Testis (tissue), 3 donors: ENCODE data around the gene IMMP2L. TPM values are rescaled to one million over a fixed set of nuclear protein-coding genes. Genes with fewer than 3 reads are reported as not detected.

Source experiments
- DNase-seq: peaks from one replicate; pipeline ENCODE4 v3.0.0-alpha.2; 2019
- H3K27ac ChIP-seq, 2 donors: fragments of 200-600 bp; sonication (generic); one replicate each; pipeline ENCODE4 v1.5.1; 2019
- H3K27me3 ChIP-seq: fragments of 200-600 bp; sonication (generic); one replicate; pipeline ENCODE4 v1.5.1; 2019
- H3K36me3 ChIP-seq: fragments of 200-600 bp; sonication (generic); one replicate; pipeline ENCODE4 v1.5.1; 2017; ENCODE audit warnings: low read depth; ENCODE audit errors: missing control alignments
- H3K4me1 ChIP-seq: fragments of 200-600 bp; sonication (generic); one replicate; pipeline ENCODE4 v1.5.1; 2019
- H3K4me3 ChIP-seq, 2 donors: fragments of 200-600 bp; sonication (generic); one replicate each; pipeline ENCODE4 v1.5.1; 2017 to 2019
- H3K9me3 ChIP-seq: fragments of 200-600 bp; sonication (generic); one replicate; pipeline ENCODE4 v1.5.1; 2017
- POLR2A ChIP-seq: fragments of 450-650 bp; IDR thresholded peaks from one replicate; pipeline ENCODE4 v1.6.1; 2017; ENCODE audit warnings: antibody characterized with exemption, mild to moderate bottlenecking, moderate library complexity
- WGBS, 2 donors: methylation state at CpG; one replicate each; pipeline ENCODE4 v1.1.5; 2018; 5-methylcytosine and 5-hydroxymethylcytosine counted together
- intact Hi-C: fragments of 100-400 bp; cut with DNase I; formaldehyde crosslinking; loops from one replicate; pipeline ENCODE4 v1.15.1; 2023; ENCODE audit warnings: low total_unique reads
- polyA plus RNA-seq: library from polyadenylated mRNA; stranded (reverse); fragments of 350-450 nt; fragmentation: Illumina TruSeq; extraction: RNeasy Lipid Tissue Mini Kit (QIAGEN cat#74804); gene quantifications from one replicate; pipeline ENCODE4 v1.2.3, GENCODE V29; 2014; ENCODE audit warnings: low read depth, low replicate concordance; ENCODE audit not compliant: insufficient read depth
- total RNA-seq, 2 donors: library from RNA; depleted of rRNA; stranded (reverse); fragments of >200 nt; gene quantifications; one replicate each; pipeline ENCODE4 v1.2.3, GENCODE V29; 2016
- TF ChIP-seq, protein P1 (sequence below), 3 experiments: fragments of 450-650 bp in 2 of 3; fragments of 200-600 bp in 1 of 3; sonication (generic) in 1 of 3; IDR thresholded peaks; one replicate each; pipeline ENCODE4 v1.5.1; 2016 to 2019; ENCODE audit warnings: antibody characterized with exemption in 3 of 3, mild to moderate bottlenecking in 2 of 3, moderate library complexity in 1 of 3

IMMP2L gene
- total and polyA plus RNA-seq, 3 donors from 2014 or later, result 10.7 to 12.4 (median 11.2) TPM

DNA sequence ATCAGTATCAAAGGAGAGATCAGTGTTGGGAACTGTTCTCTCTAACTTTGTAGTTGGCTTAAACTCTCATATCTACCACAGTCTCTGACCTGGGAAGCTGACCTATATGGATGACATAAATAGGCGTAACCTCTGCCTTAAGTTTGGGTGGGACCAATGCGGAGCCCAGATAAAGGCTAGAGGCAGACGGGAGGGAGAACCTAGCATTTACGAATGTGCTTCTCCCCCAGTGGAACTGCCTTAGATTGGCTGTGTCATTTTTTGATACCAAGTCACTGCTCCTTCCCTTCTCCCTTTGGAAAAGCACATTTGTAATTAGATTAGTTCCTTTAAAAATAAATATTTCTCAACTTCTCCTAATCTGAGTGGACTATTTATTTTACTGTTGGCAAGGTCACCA is 495.0 kb downstream of the IMMP2L start:
- no peaks in the 10 kb centered on the region for H3K4me1 ChIP-seq
- 81 to 88% methylated on average over 4 of the region's 4 CpGs for WGBS, 2 donors

DNA sequence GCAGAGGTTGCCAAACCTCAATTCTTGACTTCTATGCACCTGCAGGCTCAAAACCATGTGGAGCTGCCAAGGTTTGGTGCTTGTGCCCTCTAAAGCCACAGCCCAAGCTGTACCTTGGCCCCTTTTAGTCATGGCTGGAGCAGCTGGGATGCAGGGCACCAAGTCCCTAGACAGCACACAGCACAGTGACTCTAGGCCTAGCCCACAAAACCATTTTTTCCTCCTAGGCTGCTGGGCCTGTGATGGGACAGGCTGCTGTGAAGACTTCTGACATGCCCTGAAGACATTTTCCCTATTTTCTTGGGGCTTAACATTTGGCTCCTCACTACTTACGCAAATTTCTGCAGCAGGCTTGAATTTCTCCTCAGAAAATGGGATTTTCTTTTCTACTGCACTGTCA is 499.1 kb downstream of the IMMP2L start:
- TF ChIP-seq, protein P1, sequence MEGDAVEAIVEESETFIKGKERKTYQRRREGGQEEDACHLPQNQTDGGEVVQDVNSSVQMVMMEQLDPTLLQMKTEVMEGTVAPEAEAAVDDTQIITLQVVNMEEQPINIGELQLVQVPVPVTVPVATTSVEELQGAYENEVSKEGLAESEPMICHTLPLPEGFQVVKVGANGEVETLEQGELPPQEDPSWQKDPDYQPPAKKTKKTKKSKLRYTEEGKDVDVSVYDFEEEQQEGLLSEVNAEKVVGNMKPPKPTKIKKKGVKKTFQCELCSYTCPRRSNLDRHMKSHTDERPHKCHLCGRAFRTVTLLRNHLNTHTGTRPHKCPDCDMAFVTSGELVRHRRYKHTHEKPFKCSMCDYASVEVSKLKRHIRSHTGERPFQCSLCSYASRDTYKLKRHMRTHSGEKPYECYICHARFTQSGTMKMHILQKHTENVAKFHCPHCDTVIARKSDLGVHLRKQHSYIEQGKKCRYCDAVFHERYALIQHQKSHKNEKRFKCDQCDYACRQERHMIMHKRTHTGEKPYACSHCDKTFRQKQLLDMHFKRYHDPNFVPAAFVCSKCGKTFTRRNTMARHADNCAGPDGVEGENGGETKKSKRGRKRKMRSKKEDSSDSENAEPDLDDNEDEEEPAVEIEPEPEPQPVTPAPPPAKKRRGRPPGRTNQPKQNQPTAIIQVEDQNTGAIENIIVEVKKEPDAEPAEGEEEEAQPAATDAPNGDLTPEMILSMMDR (IDR thresholded peaks at IDR 0.05), result no peak
- no peak for TF ChIP-seq POLR2A
- DNase-seq, result no peak
- Histone ChIP-seq H3K36me3 (no peaks in the 10 kb centered on the region), H3K27me3 (no peaks in the 10 kb centered on the region), H3K27ac (no peak overlapping the region), H3K4me3 (no peak overlapping the region), H3K9me3 (no peaks in the 10 kb centered on the region), H3K4me1 (no peaks in the 10 kb centered on the region)
- WGBS, 2 donors, result 94 to 96% methylated on average over 1 of the region's 1 CpG
- intact Hi-C loops, result no loop called here

More for the DNA sequence above, 495.0 kb downstream of the IMMP2L start:
- intact Hi-C loops, result no loop called here
- Histone ChIP-seq H3K4me3 (no peak overlapping the region), H3K9me3 (no peaks in the 10 kb centered on the region), H3K27ac (no peak overlapping the region), H3K36me3 (no peaks in the 10 kb centered on the region), H3K27me3 (no peaks in the 10 kb centered on the region)
- TF ChIP-seq, protein P1 (IDR thresholded peaks at IDR 0.05), result no peak
- no peak for TF ChIP-seq POLR2A
- no peak for DNase-seq

DNA sequence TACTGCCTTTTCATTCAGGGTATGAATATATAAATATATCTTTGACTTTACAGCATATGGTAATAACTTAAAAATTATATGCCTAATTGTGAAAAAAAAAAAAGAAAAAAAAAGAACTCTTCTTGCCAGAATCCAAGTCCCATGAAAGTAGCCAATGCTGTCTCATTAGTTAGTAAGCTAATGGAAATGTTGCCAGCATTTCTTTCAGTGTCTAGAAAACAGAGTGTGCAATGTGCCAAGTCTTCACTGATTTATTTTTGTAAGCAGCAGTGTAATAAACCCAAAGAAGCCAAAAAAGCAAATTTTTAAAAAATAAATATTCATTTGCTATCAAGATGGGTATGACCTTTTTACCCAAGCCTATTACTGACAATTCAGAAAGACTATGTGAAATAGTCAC is 502.5 kb downstream of the IMMP2L start:
- Histone ChIP-seq H3K27me3 (no peaks in the 10 kb centered on the region), H3K9me3 (no peaks in the 10 kb centered on the region), H3K36me3 (no peaks in the 10 kb centered on the region), H3K4me3 (no peak overlapping the region), H3K27ac (no peak overlapping the region), H3K4me1 (no peaks in the 10 kb centered on the region)
- DNase-seq, result no peak
- intact Hi-C loops, result no loop called here
- TF ChIP-seq, protein P1 (IDR thresholded peaks at IDR 0.05), result no peak
- no peak for TF ChIP-seq POLR2A

DNA sequence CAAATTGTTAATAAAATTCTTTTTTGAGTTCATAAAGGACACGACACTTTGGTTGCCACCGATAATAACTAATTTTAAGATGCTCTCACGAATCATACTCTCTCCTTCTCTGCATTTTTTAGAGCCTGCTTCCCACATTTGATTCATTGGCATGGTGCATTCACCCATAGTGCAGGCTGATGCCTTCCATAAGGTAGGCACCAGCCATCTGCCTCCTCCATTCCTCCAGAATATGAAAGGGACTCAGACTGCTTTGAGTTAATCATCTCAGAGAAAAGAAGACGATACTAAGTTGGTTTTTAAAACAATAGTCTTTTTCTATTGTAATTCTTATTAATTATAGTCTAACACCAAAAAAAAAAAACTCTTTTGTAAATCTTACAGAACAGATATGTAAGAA is 505.2 kb downstream of the IMMP2L start:
- Histone ChIP-seq H3K36me3 (no peaks in the 10 kb centered on the region), H3K4me3 (no peak overlapping the region), H3K4me1 (no peaks in the 10 kb centered on the region), H3K27ac (no peak overlapping the region), H3K9me3 (no peaks in the 10 kb centered on the region), H3K27me3 (no peaks in the 10 kb centered on the region)
- no peak for TF ChIP-seq POLR2A
- TF ChIP-seq, protein P1 (IDR thresholded peaks at IDR 0.05), result no peak
- 90 to 92% methylated on average over 4 of the region's 4 CpGs for WGBS, 2 donors
- DNase-seq, result no peak
- intact Hi-C loops, result no loop called here

DNA sequence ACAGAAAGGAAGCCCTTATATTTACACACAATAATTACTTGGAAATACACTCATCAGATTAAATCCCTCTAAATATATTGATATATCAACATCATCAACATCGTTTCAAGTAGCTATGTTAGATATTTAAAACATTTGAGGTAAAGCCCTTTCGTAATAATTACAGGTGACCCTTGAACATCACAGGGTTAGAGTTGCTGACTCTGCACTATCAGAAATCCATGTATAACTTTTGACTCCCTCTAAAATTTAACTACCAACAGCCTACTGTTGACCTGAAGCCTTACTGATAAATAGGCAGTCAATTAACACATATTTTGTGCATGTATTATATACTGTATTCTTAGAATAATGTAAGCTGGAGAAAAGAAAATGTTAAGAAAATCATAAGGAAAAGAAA is 505.9 kb downstream of the IMMP2L start:
- 92 to 100% methylated on average over 2 of the region's 2 CpGs for WGBS, 2 donors
- no peak for DNase-seq
- Histone ChIP-seq H3K4me3 (no peak overlapping the region), H3K27me3 (no peaks in the 10 kb centered on the region), H3K4me1 (no peaks in the 10 kb centered on the region), H3K36me3 (no peaks in the 10 kb centered on the region), H3K27ac (no peak overlapping the region), H3K9me3 (no peaks in the 10 kb centered on the region)
- no peak for TF ChIP-seq POLR2A
- TF ChIP-seq, protein P1 (IDR thresholded peaks at IDR 0.05), result no peak
- intact Hi-C loops, result no loop called here
